ENCODE measurements around the gene AP4S1.
"Not testable (repeated sequence)": the region's sequence is repeated elsewhere in the genome, so short reads cannot be mapped to it uniquely, and the experiment has no call there.

Gene AP4S1

GRCh38 chr14:31059152-31059924, 33.9 kb downstream of the AP4S1 start:
- H3K27ac ChIP-seq (ENCODE audit: low read depth in 2 of 2, low read length in 2 of 2) = no peak overlapping the region
- H3K27me3 ChIP-seq (ENCODE audit: control insufficient read depth in 2 of 2, insufficient read depth in 2 of 2, low read length in 2 of 2) = no peaks in the 10 kb centered on the region
- no peak overlapping the region for H3K4me3 ChIP-seq (ENCODE audit: low read length in 2 of 2)
- H3K4me1 ChIP-seq (ENCODE audit: control insufficient read depth in 2 of 2, insufficient read depth in 2 of 2, low read length in 2 of 2) = peaks cover 0 to 3% of the 10 kb centered on the region in 2 donors
- H3K9ac ChIP-seq (ENCODE audit: low read depth in 1 of 2, low read length in 2 of 2) = no peak overlapping the region
- H3K36me3 ChIP-seq (ENCODE audit: control insufficient read depth in 2 of 2, insufficient read depth in 2 of 2, low read length in 2 of 2) = no peaks in the 10 kb centered on the region
- no peaks in the 10 kb centered on the region for H3K9me3 ChIP-seq (ENCODE audit: control insufficient read depth in 2 of 2, low read length in 2 of 2)

- no peak overlapping the region for H3K27ac ChIP-seq (ENCODE audit: low read depth in 2 of 2, low read length in 2 of 2)
- no peaks in the 10 kb centered on the region for H3K9me3 ChIP-seq (ENCODE audit: control insufficient read depth in 2 of 2, low read length in 2 of 2)
- no peak overlapping the region for H3K4me3 ChIP-seq (ENCODE audit: low read length in 2 of 2)
- H3K9ac ChIP-seq (ENCODE audit: low read depth in 1 of 2, low read length in 2 of 2) = no peak overlapping the region
- H3K27me3 ChIP-seq (ENCODE audit: control insufficient read depth in 2 of 2, insufficient read depth in 2 of 2, low read length in 2 of 2) = no peaks in the 10 kb centered on the region
- peaks cover 0 to 3% of the 10 kb centered on the region in 2 donors for H3K4me1 ChIP-seq (ENCODE audit: control insufficient read depth in 2 of 2, insufficient read depth in 2 of 2, low read length in 2 of 2)
- H3K36me3 ChIP-seq (ENCODE audit: control insufficient read depth in 2 of 2, insufficient read depth in 2 of 2, low read length in 2 of 2) = no peaks in the 10 kb centered on the region
Observed at GRCh38 chr14:31060253-31060875, 34.9 kb downstream of the AP4S1 start.

DNA sequence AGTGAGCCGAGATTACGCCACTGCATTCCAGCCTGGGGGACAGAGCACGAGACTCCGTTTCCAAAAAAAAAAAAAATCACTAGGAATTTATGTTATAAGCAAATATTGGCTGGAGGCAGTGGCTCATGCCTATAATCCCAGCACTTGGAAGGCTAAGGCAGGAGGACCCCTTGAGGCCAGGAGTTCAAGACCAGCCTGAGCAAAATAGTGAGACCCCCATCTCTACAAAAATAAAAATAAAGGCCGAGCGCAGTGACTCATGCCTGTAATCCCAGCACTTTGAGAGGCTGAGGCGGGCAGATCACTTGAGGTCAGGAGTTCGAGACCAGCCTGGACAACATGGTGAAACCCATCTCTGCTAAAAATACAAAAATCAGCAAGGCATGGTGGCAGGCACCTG, 37.5 kb downstream of the AP4S1 start:
- H3K4me1 ChIP-seq (ENCODE audit: control insufficient read depth in 2 of 2, insufficient read depth in 2 of 2, low read length in 2 of 2); H3K4me3 ChIP-seq (ENCODE audit: low read length in 2 of 2); H3K27me3 ChIP-seq (ENCODE audit: control insufficient read depth in 2 of 2, insufficient read depth in 2 of 2, low read length in 2 of 2); H3K9ac ChIP-seq (ENCODE audit: low read depth in 1 of 2, low read length in 2 of 2); H3K36me3 ChIP-seq (ENCODE audit: control insufficient read depth in 2 of 2, insufficient read depth in 2 of 2, low read length in 2 of 2); H3K9me3 ChIP-seq (ENCODE audit: control insufficient read depth in 2 of 2, low read length in 2 of 2); H3K27ac ChIP-seq (ENCODE audit: low read depth in 2 of 2, low read length in 2 of 2): not testable (repeated sequence)

GRCh38 chr14:31068235-31068634, 42.8 kb downstream of the AP4S1 start:
- Histone ChIP-seq H3K27ac (ENCODE audit: low read depth in 2 of 2, low read length in 2 of 2) (no peak overlapping the region), H3K27me3 (ENCODE audit: control insufficient read depth in 2 of 2, insufficient read depth in 2 of 2, low read length in 2 of 2) (no peaks in the 10 kb centered on the region), H3K36me3 (ENCODE audit: control insufficient read depth in 2 of 2, insufficient read depth in 2 of 2, low read length in 2 of 2) (no peaks in the 10 kb centered on the region), H3K9ac (ENCODE audit: low read depth in 1 of 2, low read length in 2 of 2) (no peak overlapping the region), H3K9me3 (ENCODE audit: control insufficient read depth in 2 of 2, low read length in 2 of 2) (no peaks in the 10 kb centered on the region), H3K4me3 (ENCODE audit: low read length in 2 of 2) (no peak overlapping the region), H3K4me1 (ENCODE audit: control insufficient read depth in 2 of 2, insufficient read depth in 2 of 2, low read length in 2 of 2) (no peaks in the 10 kb centered on the region)

- H3K27me3 ChIP-seq (ENCODE audit: control insufficient read depth in 2 of 2, insufficient read depth in 2 of 2, low read length in 2 of 2) = no peaks in the 10 kb centered on the region
- no peaks in the 10 kb centered on the region for H3K36me3 ChIP-seq (ENCODE audit: control insufficient read depth in 2 of 2, insufficient read depth in 2 of 2, low read length in 2 of 2)
- no peaks in the 10 kb centered on the region for H3K9me3 ChIP-seq (ENCODE audit: control insufficient read depth in 2 of 2, low read length in 2 of 2)
- H3K4me3 ChIP-seq (ENCODE audit: low read length in 2 of 2) = no peak overlapping the region
- H3K9ac ChIP-seq (ENCODE audit: low read depth in 1 of 2, low read length in 2 of 2) = no peak overlapping the region
- no peak overlapping the region for H3K27ac ChIP-seq (ENCODE audit: low read depth in 2 of 2, low read length in 2 of 2)
- no peaks in the 10 kb centered on the region for H3K4me1 ChIP-seq (ENCODE audit: control insufficient read depth in 2 of 2, insufficient read depth in 2 of 2, low read length in 2 of 2)
Observed at GRCh38 chr14:31069343-31069742, 43.9 kb downstream of the AP4S1 start.

GRCh38 chr14:31070431-31070830, 45.0 kb downstream of the AP4S1 start:
- Histone ChIP-seq H3K4me1 (ENCODE audit: control insufficient read depth in 2 of 2, insufficient read depth in 2 of 2, low read length in 2 of 2) (no peaks in the 10 kb centered on the region), H3K27ac (ENCODE audit: low read depth in 2 of 2, low read length in 2 of 2) (no peak overlapping the region), H3K36me3 (ENCODE audit: control insufficient read depth in 2 of 2, insufficient read depth in 2 of 2, low read length in 2 of 2) (no peaks in the 10 kb centered on the region), H3K4me3 (ENCODE audit: low read length in 2 of 2) (no peak overlapping the region), H3K9me3 (ENCODE audit: control insufficient read depth in 2 of 2, low read length in 2 of 2) (no peaks in the 10 kb centered on the region), H3K27me3 (ENCODE audit: control insufficient read depth in 2 of 2, insufficient read depth in 2 of 2, low read length in 2 of 2) (no peaks in the 10 kb centered on the region), H3K9ac (ENCODE audit: low read depth in 1 of 2, low read length in 2 of 2) (no peak overlapping the region)

- no peaks in the 10 kb centered on the region for H3K4me1 ChIP-seq (ENCODE audit: control insufficient read depth in 2 of 2, insufficient read depth in 2 of 2, low read length in 2 of 2)
- no peak overlapping the region for H3K27ac ChIP-seq (ENCODE audit: low read depth in 2 of 2, low read length in 2 of 2)
- no peak overlapping the region for H3K4me3 ChIP-seq (ENCODE audit: low read length in 2 of 2)
- no peaks in the 10 kb centered on the region for H3K9me3 ChIP-seq (ENCODE audit: control insufficient read depth in 2 of 2, low read length in 2 of 2)
- no peaks in the 10 kb centered on the region for H3K36me3 ChIP-seq (ENCODE audit: control insufficient read depth in 2 of 2, insufficient read depth in 2 of 2, low read length in 2 of 2)
- H3K27me3 ChIP-seq (ENCODE audit: control insufficient read depth in 2 of 2, insufficient read depth in 2 of 2, low read length in 2 of 2) = no peaks in the 10 kb centered on the region
- no peak overlapping the region for H3K9ac ChIP-seq (ENCODE audit: low read depth in 1 of 2, low read length in 2 of 2)
Observed at GRCh38 chr14:31071151-31071550, 45.7 kb downstream of the AP4S1 start.

- Histone ChIP-seq H3K36me3 (ENCODE audit: control insufficient read depth in 2 of 2, insufficient read depth in 2 of 2, low read length in 2 of 2) (no peaks in the 10 kb centered on the region), H3K27ac (ENCODE audit: low read depth in 2 of 2, low read length in 2 of 2) (no peak overlapping the region), H3K27me3 (ENCODE audit: control insufficient read depth in 2 of 2, insufficient read depth in 2 of 2, low read length in 2 of 2) (no peaks in the 10 kb centered on the region), H3K4me1 (ENCODE audit: control insufficient read depth in 2 of 2, insufficient read depth in 2 of 2, low read length in 2 of 2) (peaks cover 0 to under 1% of the 10 kb centered on the region in 2 donors), H3K9me3 (ENCODE audit: control insufficient read depth in 2 of 2, low read length in 2 of 2) (no peaks in the 10 kb centered on the region), H3K4me3 (ENCODE audit: low read length in 2 of 2) (no peak overlapping the region), H3K9ac (ENCODE audit: low read depth in 1 of 2, low read length in 2 of 2) (no peak overlapping the region)
Observed at GRCh38 chr14:31075144-31075543, 49.7 kb downstream of the AP4S1 start.

GRCh38 chr14:31078766-31079165, 53.3 kb downstream of the AP4S1 start:
- no peak overlapping the region for H3K4me3 ChIP-seq (ENCODE audit: low read length in 2 of 2)
- peaks cover 0 to 5% of the 10 kb centered on the region in 2 donors for H3K4me1 ChIP-seq (ENCODE audit: control insufficient read depth in 2 of 2, insufficient read depth in 2 of 2, low read length in 2 of 2)
- H3K27me3 ChIP-seq (ENCODE audit: control insufficient read depth in 2 of 2, insufficient read depth in 2 of 2, low read length in 2 of 2) = no peaks in the 10 kb centered on the region
- no peak overlapping the region for H3K9ac ChIP-seq (ENCODE audit: low read depth in 1 of 2, low read length in 2 of 2)
- H3K36me3 ChIP-seq (ENCODE audit: control insufficient read depth in 2 of 2, insufficient read depth in 2 of 2, low read length in 2 of 2) = peaks cover 0 to 2% of the 10 kb centered on the region in 2 donors
- H3K27ac ChIP-seq (ENCODE audit: low read depth in 2 of 2, low read length in 2 of 2) = no peak overlapping the region
- H3K9me3 ChIP-seq (ENCODE audit: control insufficient read depth in 2 of 2, low read length in 2 of 2) = no peaks in the 10 kb centered on the region

- peaks cover 0 to 5% of the 10 kb centered on the region in 2 donors for H3K4me1 ChIP-seq (ENCODE audit: control insufficient read depth in 2 of 2, insufficient read depth in 2 of 2, low read length in 2 of 2)
- H3K27ac ChIP-seq (ENCODE audit: low read depth in 2 of 2, low read length in 2 of 2) = peak overlapping the region in 1 of 2 donors; percentile 48
- no peaks in the 10 kb centered on the region for H3K9me3 ChIP-seq (ENCODE audit: control insufficient read depth in 2 of 2, low read length in 2 of 2)
- peak overlapping the region in 1 of 2 donors; percentile 3 for H3K9ac ChIP-seq (ENCODE audit: low read depth in 1 of 2, low read length in 2 of 2)
- H3K27me3 ChIP-seq (ENCODE audit: control insufficient read depth in 2 of 2, insufficient read depth in 2 of 2, low read length in 2 of 2) = no peaks in the 10 kb centered on the region
- no peak overlapping the region for H3K4me3 ChIP-seq (ENCODE audit: low read length in 2 of 2)
- H3K36me3 ChIP-seq (ENCODE audit: control insufficient read depth in 2 of 2, insufficient read depth in 2 of 2, low read length in 2 of 2) = peaks cover 0 to 2% of the 10 kb centered on the region in 2 donors
Observed at GRCh38 chr14:31080056-31080455, 54.6 kb downstream of the AP4S1 start.
